GM10266 (cell line): Measurements from ENCODE around the gene SSBP4.
"Not testable (repeated sequence)": the region's sequence is repeated elsewhere in the genome, so short reads cannot be mapped to it uniquely, and the experiment has no call there.

Experiments used
- DNase-seq: peaks from one replicate; pipeline ENCODE4 v3.0.0; 2012; ENCODE audit errors: extremely low spot score
- TF ChIP-seq, protein P1 (sequence below): IDR thresholded peaks from 2 replicates; pipeline ENCODE4 v1.5.1; 2012; ENCODE audit warnings: mild to moderate bottlenecking, low read depth; ENCODE audit not compliant: control insufficient read depth, insufficient read depth; ENCODE audit errors: missing control alignments

The SSBP4 gene

DNA sequence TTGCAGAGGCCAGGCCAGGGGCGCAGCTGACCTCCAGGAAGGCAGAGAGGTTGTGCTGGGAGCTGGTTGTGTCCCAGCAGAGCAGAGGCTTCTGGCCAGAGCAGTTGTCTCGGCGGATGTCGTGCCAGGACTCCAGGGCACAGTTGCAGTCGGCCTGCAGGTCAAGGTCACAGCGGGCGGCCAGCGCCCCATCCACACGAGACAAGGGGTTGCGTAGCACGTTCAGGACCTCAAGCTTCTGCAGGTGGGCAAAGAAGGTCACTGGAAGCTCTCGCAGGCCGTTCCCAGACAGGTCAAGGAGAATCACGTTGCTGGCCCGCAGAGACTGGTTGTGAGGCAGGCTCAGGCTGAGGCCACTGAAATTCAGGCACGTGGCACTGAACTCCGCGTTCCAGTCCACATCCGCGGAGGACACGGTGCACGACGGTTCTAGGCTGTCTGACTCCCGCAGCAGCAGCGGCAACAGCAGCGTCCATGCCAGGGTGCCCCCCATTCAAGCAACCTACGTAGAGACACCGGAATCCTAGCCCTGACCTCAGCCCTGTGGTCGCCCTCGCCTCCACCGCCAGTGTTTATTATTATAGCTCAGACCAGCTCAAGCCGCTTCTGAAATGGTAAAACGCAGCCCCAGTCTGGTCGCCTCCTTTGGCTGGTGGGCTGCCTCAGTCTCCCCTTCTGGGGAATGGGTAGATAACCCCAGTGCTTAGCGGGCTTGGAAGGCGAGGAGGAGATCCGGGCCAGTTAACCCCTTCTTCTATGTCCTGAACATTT, 22.5 kb upstream of the SSBP4 start:
- no peak for DNase-seq
- TF ChIP-seq, protein P1, sequence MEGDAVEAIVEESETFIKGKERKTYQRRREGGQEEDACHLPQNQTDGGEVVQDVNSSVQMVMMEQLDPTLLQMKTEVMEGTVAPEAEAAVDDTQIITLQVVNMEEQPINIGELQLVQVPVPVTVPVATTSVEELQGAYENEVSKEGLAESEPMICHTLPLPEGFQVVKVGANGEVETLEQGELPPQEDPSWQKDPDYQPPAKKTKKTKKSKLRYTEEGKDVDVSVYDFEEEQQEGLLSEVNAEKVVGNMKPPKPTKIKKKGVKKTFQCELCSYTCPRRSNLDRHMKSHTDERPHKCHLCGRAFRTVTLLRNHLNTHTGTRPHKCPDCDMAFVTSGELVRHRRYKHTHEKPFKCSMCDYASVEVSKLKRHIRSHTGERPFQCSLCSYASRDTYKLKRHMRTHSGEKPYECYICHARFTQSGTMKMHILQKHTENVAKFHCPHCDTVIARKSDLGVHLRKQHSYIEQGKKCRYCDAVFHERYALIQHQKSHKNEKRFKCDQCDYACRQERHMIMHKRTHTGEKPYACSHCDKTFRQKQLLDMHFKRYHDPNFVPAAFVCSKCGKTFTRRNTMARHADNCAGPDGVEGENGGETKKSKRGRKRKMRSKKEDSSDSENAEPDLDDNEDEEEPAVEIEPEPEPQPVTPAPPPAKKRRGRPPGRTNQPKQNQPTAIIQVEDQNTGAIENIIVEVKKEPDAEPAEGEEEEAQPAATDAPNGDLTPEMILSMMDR = no peak

DNA sequence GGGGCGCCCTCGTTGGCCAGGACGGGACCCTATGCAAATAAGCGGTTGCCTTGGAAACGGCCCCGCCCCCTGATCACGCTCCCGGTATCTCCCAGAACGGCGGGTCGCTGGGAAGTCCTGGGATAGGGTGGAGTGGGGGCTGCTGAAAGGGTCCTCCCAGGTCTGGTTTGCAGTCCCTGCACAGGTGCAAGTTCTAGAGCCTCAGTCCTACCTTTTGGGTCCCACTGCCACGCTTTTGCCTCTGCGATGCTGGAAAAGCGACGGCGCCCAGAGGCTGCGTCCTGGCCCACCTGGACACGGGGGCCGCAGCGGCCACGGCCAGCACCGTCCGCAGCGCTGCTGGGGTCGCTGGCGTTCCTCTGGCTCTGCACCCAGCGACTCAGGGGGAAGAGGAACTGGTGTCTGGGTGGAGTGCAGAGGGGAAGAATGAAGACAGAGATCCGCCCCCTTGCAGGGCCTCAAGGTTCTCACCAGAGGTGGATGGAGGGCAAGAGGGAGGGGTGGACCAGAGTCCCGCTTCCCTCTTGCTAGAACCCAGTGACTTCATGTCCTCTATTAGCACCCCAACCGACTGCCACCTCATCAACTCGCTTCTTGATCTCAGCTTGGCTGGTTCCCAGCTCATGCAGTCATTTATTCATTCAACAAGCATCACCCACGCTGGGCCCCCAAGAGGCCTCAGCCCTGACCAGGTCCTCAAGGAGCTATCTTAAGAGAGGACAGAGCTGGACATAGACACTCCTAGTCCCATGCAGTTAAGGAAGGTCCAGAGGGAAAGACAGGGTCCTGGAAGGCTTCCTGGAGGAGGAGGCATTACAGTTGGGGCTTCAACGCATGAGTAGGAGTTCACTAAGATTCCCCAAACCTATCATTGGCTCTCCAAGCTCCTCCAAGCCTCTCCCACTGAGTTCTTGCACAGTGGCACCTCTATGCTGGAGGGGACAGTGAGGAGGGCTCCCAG, 21.7 kb upstream of the SSBP4 start, which contains the start of gene LRRC25:
Gene LRRC25, minus strand, starts transcription at position 381 of the 961 bp plus-strand sequence. CDS start 659 bp downstream, outside the sequence.
- peak; percentile 65 for DNase-seq
- TF ChIP-seq, protein P1 = no peak

DNA sequence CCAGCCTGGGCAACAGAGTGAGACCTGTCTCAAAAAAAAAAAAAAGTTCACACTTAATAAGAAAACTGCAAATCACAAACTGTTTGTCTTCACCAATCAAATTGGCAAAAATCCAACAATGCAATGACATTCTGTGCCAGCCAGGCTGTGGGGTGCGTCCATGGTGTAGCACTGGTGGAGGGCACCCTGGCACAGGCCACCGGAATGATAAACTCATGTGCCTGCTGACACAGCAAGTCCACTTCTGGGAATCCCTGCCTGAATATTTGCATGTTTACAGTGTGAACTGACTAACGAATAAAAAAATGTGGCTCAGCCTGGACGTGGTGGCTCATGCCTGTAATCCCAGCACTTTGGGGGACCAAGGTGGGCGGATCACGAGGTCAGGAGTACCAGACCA, 20.2 kb upstream of the SSBP4 start:
- TF ChIP-seq, protein P1 = no peak
- no peak for DNase-seq

DNA sequence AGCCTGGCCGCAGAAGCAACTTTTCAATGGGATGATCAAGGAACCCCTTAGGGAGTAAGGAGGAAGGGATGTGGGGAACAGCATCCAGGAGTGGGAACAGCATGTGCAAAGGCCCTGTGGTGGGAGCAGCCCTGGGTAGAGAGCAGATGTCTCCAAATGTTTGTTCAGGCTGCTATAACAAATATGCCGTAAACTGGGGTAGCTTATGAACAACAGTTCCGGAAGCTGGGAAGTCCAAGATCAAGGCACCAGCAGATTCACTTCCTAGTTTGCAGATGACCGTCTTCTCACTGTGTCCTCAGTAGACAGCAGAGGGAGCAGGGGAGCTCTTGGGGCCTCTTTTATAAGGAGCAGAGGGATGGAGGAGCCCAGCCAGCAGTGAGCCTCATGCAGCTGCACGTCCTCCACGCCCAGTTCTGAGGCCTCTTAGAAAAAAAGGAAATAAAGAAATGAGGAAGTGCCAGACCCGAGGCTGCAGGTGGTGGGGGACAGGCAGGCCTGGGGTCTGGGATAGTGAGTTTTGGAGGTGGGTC, 17.6 kb upstream of the SSBP4 start:
- TF ChIP-seq, protein P1 = peak; percentile 32
- peak; percentile 55 for DNase-seq

DNA sequence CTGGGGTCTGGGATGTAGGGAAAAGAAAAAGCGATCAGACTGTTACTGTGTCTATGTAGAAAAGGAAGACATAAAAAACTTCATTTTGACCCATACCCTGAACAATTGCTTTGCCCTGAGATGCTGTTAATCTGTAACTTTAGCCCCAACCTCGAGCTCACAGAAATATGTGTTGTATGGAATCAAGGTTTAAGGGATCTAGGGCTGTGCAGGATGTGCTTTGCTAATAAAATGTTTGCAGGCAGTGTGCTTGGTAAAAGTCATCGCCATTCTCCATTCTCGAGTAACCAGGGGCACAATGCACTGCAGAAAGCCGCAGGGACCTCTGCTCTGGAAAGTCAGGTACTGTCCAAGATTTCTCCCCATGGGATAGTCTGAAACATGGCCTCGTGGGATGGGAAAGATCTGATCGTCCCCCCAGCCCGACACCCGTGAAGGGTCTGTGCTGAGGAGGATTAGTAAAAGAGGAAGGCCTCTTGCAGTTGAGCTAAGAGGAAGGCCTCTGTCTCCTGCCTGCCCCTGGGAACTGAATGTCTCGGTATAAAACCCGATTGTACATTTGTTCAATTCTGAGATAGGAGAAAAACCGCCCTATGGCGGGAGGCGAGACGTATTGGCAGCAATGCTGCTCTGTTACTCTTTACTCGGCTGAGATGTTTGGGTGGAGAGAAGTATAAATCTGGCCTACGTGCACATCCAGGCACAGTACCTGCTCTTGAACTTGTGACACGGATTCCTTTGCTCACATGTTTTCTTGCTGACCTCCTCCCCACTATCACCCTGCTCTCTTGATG, 16.5 kb upstream of the SSBP4 start:
- not testable (repeated sequence) for DNase-seq

DNA sequence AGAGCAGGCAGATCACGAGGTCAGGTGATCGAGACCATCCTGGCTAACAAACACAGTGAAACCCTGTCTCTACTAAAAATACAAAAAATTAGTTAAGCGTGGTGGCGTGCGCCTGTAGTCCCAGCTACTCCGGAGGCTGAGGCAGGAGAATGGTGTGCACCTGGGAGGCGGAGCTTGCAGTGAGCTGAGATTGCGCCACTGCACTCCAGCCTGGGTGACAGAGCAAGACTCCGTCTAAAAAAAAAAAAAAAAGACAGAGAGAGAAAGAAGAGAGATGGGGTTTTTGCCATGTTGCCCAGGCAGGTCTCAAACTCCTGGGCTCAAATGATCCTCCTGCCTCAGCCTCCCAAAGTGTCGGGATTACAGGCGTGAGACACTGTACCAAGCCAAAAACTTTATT, 13.4 kb upstream of the SSBP4 start:
- not testable (repeated sequence) for DNase-seq

DNA sequence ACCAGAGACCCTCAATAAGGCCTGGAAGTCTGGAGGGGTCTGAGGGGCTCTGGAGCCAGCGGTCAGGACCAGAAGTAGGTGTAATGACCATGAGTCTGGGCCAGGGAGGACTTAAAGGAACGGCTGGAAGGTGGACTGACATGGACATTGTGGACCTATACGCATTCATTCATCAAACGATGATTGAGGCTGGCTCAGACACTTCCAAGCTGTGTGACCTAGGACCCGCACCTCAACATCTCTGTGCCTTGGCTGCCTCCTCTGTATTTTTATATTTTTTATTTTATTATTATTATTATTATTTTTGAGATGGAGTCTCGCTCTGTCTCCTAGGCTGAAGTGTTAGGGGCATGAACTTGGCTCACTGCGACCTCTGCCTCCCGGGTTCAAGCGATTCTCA, 12.4 kb upstream of the SSBP4 start:
- TF ChIP-seq, protein P1 = no peak
- no peak for DNase-seq
